Epithelial cell of prostate (primary cell): ENCODE results near the gene HYI.
"Not testable (repeated sequence)": the region's sequence is repeated elsewhere in the genome, so short reads cannot be mapped to it uniquely, and the experiment has no call there.

Source experiments
- DNase-seq: peaks from one replicate; pipeline ENCODE4 v3.0.0-alpha.2; 2011; ENCODE audit warnings: low read depth, low spot score
- H3K27ac ChIP-seq: fragments of 450-650 bp; 2 replicates; pipeline ENCODE4 v1.5.1; 2017; ENCODE audit warnings: mild to moderate bottlenecking

Gene HYI

GRCh38 chr1:43453442-43454269 is at the start of gene HYI:
Gene HYI (minus strand): TSS chr1:43453931. CDS start chr1:43453793, 138 bp downstream.
- H3K27ac ChIP-seq = peak within 1 kb of the TSS; percentile 85
- DNase-seq = no peak

- not testable (repeated sequence) for DNase-seq, H3K27ac ChIP-seq
Measured at GRCh38 chr1:43501806-43502205, 48.1 kb upstream of the HYI start.

GRCh38 chr1:43499898-43500297 is 46.2 kb upstream of the HYI start:
- no peak for DNase-seq
- H3K27ac ChIP-seq = no peak overlapping the region

- DNase-seq = no peak
- H3K27ac ChIP-seq = no peak overlapping the region
Measured at GRCh38 chr1:43495204-43495603, 41.5 kb upstream of the HYI start.

GRCh38 chr1:43493661-43494450 is 40.1 kb upstream of the HYI start:
- peak overlapping the region; percentile 5 for H3K27ac ChIP-seq
- no peak for DNase-seq

- H3K27ac ChIP-seq = peak overlapping the region; percentile 5
- peak; percentile 22 for DNase-seq
Measured at GRCh38 chr1:43492826-43493225, 39.1 kb upstream of the HYI start.

- DNase-seq = no peak
- no peak overlapping the region for H3K27ac ChIP-seq
Measured at GRCh38 chr1:43491061-43491460, 37.3 kb upstream of the HYI start.

GRCh38 chr1:43488165-43488564 is 34.4 kb upstream of the HYI start:
- no peak overlapping the region for H3K27ac ChIP-seq

GRCh38 chr1:43484367-43484766 is 30.6 kb upstream of the HYI start:
- no peak for DNase-seq
- H3K27ac ChIP-seq = no peak overlapping the region

More at GRCh38 chr1:43488165-43488564, 34.4 kb upstream of the HYI start:
- no peak for DNase-seq

GRCh38 chr1:43482215-43482614 is 28.5 kb upstream of the HYI start:
- no peak for DNase-seq
- H3K27ac ChIP-seq = no peak overlapping the region

- DNase-seq = no peak
- no peak overlapping the region for H3K27ac ChIP-seq
Measured at GRCh38 chr1:43481491-43481890, 27.8 kb upstream of the HYI start.

GRCh38 chr1:43479414-43479813 is 25.7 kb upstream of the HYI start:
- DNase-seq = no peak
- H3K27ac ChIP-seq = no peak overlapping the region

- no peak for DNase-seq
Measured at GRCh38 chr1:43477716-43478115, 24.0 kb upstream of the HYI start.

GRCh38 chr1:43475611-43476401 is 22.1 kb upstream of the HYI start:
- peak overlapping the region; percentile 73 for H3K27ac ChIP-seq
- DNase-seq = not testable (repeated sequence)

More at GRCh38 chr1:43477716-43478115, 24.0 kb upstream of the HYI start:
- H3K27ac ChIP-seq = peak overlapping the region; percentile 73

GRCh38 chr1:43473463-43473862 is 19.7 kb upstream of the HYI start:
- no peak for DNase-seq

GRCh38 chr1:43472463-43473151 is 18.9 kb upstream of the HYI start:
- DNase-seq = not testable (repeated sequence)
- H3K27ac ChIP-seq = peak overlapping the region; percentile 88

More at GRCh38 chr1:43473463-43473862, 19.7 kb upstream of the HYI start:
- peak overlapping the region; percentile 88 for H3K27ac ChIP-seq

- DNase-seq = no peak
- H3K27ac ChIP-seq = peak overlapping the region; percentile 88
Measured at GRCh38 chr1:43472087-43472462, 18.3 kb upstream of the HYI start.

- no peak for DNase-seq
- H3K27ac ChIP-seq = no peak overlapping the region
Measured at GRCh38 chr1:43469932-43470331, 16.2 kb upstream of the HYI start.

- no peak overlapping the region for H3K27ac ChIP-seq
- DNase-seq = no peak
Measured at GRCh38 chr1:43468414-43468813, 14.7 kb upstream of the HYI start.

- DNase-seq = no peak
- H3K27ac ChIP-seq = no peak overlapping the region
Measured at GRCh38 chr1:43466403-43466802, 12.7 kb upstream of the HYI start.
